ENCODE data around the gene HTR3A.

The HTR3A gene

DNA sequence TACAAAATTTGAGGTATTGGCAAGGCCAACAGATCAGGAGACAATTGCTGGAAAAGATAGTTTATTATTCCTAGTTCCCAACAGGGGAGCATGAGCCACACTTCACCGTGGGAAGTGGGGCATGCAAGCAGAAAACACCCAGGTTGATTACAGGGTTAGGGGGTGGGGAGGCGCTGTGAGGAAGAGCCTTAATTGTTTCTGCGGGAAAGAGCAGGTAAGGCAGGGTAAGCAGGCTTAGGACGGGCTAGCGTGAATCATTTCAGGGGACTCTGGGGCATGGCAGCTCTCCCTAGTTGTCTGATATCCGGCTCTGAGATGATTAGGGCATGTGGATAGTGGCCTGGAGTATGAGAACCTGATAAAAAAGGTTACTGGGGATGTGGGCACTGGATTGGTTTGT is 20.7 kb upstream of the HTR3A start:
- TF ChIP-seq, protein P1, sequence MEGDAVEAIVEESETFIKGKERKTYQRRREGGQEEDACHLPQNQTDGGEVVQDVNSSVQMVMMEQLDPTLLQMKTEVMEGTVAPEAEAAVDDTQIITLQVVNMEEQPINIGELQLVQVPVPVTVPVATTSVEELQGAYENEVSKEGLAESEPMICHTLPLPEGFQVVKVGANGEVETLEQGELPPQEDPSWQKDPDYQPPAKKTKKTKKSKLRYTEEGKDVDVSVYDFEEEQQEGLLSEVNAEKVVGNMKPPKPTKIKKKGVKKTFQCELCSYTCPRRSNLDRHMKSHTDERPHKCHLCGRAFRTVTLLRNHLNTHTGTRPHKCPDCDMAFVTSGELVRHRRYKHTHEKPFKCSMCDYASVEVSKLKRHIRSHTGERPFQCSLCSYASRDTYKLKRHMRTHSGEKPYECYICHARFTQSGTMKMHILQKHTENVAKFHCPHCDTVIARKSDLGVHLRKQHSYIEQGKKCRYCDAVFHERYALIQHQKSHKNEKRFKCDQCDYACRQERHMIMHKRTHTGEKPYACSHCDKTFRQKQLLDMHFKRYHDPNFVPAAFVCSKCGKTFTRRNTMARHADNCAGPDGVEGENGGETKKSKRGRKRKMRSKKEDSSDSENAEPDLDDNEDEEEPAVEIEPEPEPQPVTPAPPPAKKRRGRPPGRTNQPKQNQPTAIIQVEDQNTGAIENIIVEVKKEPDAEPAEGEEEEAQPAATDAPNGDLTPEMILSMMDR (IDR thresholded peaks at IDR 0.05; ENCODE audit: poor library complexity, severe bottlenecking), result no peak
- Histone ChIP-seq H3K27me3 (ENCODE audit: insufficient read depth, poor library complexity, severe bottlenecking) (peaks cover 7% of the 10 kb centered on the region), H3K36me3 (ENCODE audit: low read depth) (no peaks in the 10 kb centered on the region), H3K27ac (ENCODE audit: poor library complexity, severe bottlenecking) (no peak overlapping the region), H3K4me1 (ENCODE audit: insufficient read depth, poor library complexity, severe bottlenecking) (no peaks in the 10 kb centered on the region), H3K9me3 (ENCODE audit: severe bottlenecking) (no peaks in the 10 kb centered on the region), H3K4me3 (ENCODE audit: severe bottlenecking) (no peak overlapping the region)
- DNase-seq (ENCODE audit: low spot score) (no peak), ATAC-seq (ENCODE audit: low read depth) (no peak)

DNA sequence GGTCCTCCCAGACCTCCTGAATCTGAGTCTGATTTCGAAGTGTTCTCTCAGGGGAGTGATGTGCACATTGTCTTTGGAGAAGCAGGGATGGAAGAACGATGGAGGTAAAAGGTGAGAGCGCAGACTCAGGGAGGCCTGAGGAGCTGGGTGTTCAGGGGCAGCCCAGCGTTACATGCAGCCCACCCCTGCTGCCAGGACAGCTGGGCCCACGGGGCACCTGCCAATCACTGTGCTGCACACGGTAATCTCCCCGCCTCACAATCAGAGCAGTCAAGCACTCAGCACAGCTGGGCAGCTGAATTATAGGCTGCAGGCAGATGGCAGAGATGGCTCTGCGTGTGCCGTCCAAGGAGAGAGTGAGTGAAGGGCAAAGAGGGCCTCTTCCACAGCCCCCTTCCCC is 17.9 kb upstream of the HTR3A start:
- no peak overlapping the region for H3K27ac ChIP-seq (ENCODE audit: poor library complexity, severe bottlenecking)
- no peaks in the 10 kb centered on the region for H3K4me1 ChIP-seq (ENCODE audit: insufficient read depth, poor library complexity, severe bottlenecking)
- peaks cover 4% of the 10 kb centered on the region for H3K27me3 ChIP-seq (ENCODE audit: insufficient read depth, poor library complexity, severe bottlenecking)
- no peaks in the 10 kb centered on the region for H3K9me3 ChIP-seq (ENCODE audit: severe bottlenecking)
- no peak for DNase-seq (ENCODE audit: low spot score)
- no peak overlapping the region for H3K4me3 ChIP-seq (ENCODE audit: severe bottlenecking)
- no peaks in the 10 kb centered on the region for H3K36me3 ChIP-seq (ENCODE audit: low read depth)
- TF ChIP-seq, protein P1 (IDR thresholded peaks at IDR 0.05; ENCODE audit: poor library complexity, severe bottlenecking), result no peak
- ATAC-seq (ENCODE audit: low read depth), result no peak

DNA sequence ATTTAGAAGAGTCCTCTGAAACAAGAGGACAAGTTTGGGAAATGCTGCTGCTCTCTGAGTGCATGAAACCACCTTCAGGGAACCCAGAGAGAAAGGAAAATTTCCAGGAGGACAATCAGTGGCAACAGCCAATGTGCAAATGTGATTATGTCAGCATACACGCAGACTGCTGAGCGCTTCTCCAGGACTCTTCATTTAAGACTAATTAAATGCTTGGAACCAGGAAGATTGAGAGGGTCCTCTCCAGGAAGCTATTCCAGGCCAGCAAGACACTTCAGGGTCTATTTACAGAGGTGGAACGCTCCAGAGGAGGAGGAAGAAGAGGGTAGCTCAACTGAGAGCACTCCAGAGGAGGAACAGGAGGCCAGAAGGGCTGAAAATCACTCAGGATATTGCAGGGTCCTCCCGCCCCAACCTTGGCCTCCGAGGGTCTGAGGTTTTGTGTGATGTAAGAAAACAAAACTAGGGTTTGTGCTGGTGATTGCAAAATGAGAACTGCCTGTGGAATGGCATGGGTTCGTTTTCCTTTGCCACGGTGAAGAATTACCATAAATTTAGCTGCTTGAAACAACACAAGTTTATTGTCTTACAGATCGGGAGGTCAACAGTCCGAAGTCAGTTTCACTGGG is 14.1 kb upstream of the HTR3A start:
- H3K36me3 ChIP-seq (ENCODE audit: low read depth), result no peaks in the 10 kb centered on the region
- no peaks in the 10 kb centered on the region for H3K4me1 ChIP-seq (ENCODE audit: insufficient read depth, poor library complexity, severe bottlenecking)
- no peaks in the 10 kb centered on the region for H3K9me3 ChIP-seq (ENCODE audit: severe bottlenecking)
- DNase-seq (ENCODE audit: low spot score) (no peak), ATAC-seq (ENCODE audit: low read depth) (no peak)
- no peak overlapping the region for H3K4me3 ChIP-seq (ENCODE audit: severe bottlenecking)
- no peaks in the 10 kb centered on the region for H3K27me3 ChIP-seq (ENCODE audit: insufficient read depth, poor library complexity, severe bottlenecking)
- no peak overlapping the region for H3K27ac ChIP-seq (ENCODE audit: poor library complexity, severe bottlenecking)
- TF ChIP-seq, protein P1 (IDR thresholded peaks at IDR 0.05; ENCODE audit: poor library complexity, severe bottlenecking), result no peak

DNA sequence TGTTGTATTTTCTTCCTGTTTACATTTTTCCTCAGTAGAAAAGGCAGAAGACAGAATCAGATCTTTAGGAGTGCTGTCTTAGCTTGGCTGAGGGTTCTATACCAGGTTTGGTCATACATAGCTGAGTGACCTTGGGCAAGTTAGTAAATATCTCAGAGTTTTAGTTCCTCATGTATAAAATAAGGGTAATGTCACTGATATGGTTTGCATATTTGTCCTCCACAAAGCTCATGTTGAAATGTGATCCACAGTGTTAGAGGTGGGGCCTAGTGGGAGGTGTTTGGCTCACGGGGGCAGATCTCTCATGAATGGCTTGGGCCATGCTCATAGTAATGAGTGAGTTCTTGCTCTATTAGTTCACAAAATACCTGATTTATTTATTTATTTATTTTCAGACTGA is 7.5 kb upstream of the HTR3A start:
- Histone ChIP-seq H3K9me3 (ENCODE audit: severe bottlenecking) (no peaks in the 10 kb centered on the region), H3K4me3 (ENCODE audit: severe bottlenecking) (no peak overlapping the region), H3K27ac (ENCODE audit: poor library complexity, severe bottlenecking) (no peak overlapping the region), H3K4me1 (ENCODE audit: insufficient read depth, poor library complexity, severe bottlenecking) (no peaks in the 10 kb centered on the region), H3K36me3 (ENCODE audit: low read depth) (no peaks in the 10 kb centered on the region), H3K27me3 (ENCODE audit: insufficient read depth, poor library complexity, severe bottlenecking) (no peaks in the 10 kb centered on the region)
- DNase-seq (ENCODE audit: low spot score), result no peak
- no peak for ATAC-seq (ENCODE audit: low read depth)
- TF ChIP-seq, protein P1 (IDR thresholded peaks at IDR 0.05; ENCODE audit: poor library complexity, severe bottlenecking), result no peak

DNA sequence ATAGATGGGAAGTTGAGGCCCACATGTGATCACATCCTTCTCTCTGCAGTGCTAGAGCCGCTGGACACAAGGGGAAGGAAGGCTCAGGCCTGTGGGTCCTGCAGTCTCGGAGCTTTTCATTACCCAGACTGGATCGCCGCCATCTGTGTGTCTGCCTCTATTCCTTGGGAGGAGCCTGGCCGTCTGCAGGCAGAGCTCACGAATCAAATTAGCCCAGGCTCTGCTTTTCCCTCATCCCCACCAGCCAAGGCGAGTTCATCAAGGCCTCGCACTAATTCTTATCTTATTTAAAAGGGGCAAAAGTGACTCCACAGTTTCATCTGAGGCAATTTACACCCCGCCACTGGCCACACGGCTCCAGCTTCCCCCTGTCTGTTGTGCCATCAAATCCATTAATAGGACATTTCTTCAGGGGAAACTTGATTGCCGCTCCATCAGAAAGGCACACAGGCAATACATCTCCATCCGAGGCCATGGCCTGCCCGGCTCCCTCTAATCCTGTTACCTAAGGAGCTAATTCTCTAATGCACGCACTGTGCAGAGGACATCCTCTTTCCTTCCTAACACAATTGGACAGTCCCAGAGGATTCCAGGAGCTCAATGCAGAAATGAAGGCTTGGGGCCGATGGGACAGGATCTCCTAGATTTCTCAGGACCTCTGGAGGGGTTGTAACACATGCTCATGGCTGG is 3.3 kb upstream of the HTR3A start:
- Histone ChIP-seq H3K4me3 (ENCODE audit: severe bottlenecking) (no peak overlapping the region), H3K27ac (ENCODE audit: poor library complexity, severe bottlenecking) (no peak overlapping the region), H3K36me3 (ENCODE audit: low read depth) (no peaks in the 10 kb centered on the region), H3K9me3 (ENCODE audit: severe bottlenecking) (no peaks in the 10 kb centered on the region), H3K27me3 (ENCODE audit: insufficient read depth, poor library complexity, severe bottlenecking) (no peaks in the 10 kb centered on the region), H3K4me1 (ENCODE audit: insufficient read depth, poor library complexity, severe bottlenecking) (peaks cover 3% of the 10 kb centered on the region)
- no peak for ATAC-seq (ENCODE audit: low read depth)
- TF ChIP-seq, protein P1 (IDR thresholded peaks at IDR 0.05; ENCODE audit: poor library complexity, severe bottlenecking), result no peak
- no peak for DNase-seq (ENCODE audit: low spot score)

All from RWPE2 (cell line).